HL-60 (cell line): ENCODE measurements around the gene AQP2.

Experiments used
- DNase-seq, 2 experiments: peaks; one replicate each; pipeline ENCODE4 v3.0.0-alpha.2; 2010 to 2020; ENCODE audit warnings: low read depth in 1 of 2, low spot score in 1 of 2
- H3K27ac ChIP-seq: fragments of 250-450 bp; sonication (Bioruptor Pico); replicated peaks from 2 replicates; pipeline ENCODE4 v1.5.1; 2020; ENCODE audit warnings: mild to moderate bottlenecking, moderate library complexity
- H3K27me3 ChIP-seq: fragments of 250-450 bp; sonication (Bioruptor Pico); 2 replicates; pipeline ENCODE4 v1.5.1; 2021; ENCODE audit warnings: mild to moderate bottlenecking, moderate library complexity; ENCODE audit not compliant: insufficient read depth, poor library complexity, severe bottlenecking
- H3K4me3 ChIP-seq: replicated peaks from 2 replicates; pipeline ENCODE4 v1.5.1; 2011; ENCODE audit warnings: mild to moderate bottlenecking, control low read depth, low read length; ENCODE audit not compliant: insufficient read depth
- CTCF ChIP-seq: IDR thresholded peaks from one replicate; pipeline ENCODE4 v1.5.1; 2011; ENCODE audit warnings: low read length, control low read depth, inconsistent platforms; ENCODE audit not compliant: insufficient read depth
- GABPA ChIP-seq: IDR thresholded peaks from 2 replicates; pipeline ENCODE4 v1.6.1; 2012; ENCODE audit warnings: low read depth
- POLR2AphosphoS5 ChIP-seq: IDR thresholded peaks from 2 replicates; pipeline ENCODE4 v1.6.1; 2012; ENCODE audit warnings: low read depth
- REST ChIP-seq: IDR thresholded peaks from 2 replicates; pipeline ENCODE4 v1.6.1; 2012; ENCODE audit warnings: low read depth; ENCODE audit not compliant: insufficient replicate concordance
- SPI1 ChIP-seq: IDR thresholded peaks from 2 replicates; pipeline ENCODE4 v1.6.1; 2012; ENCODE audit warnings: low read depth, mild to moderate bottlenecking, borderline replicate concordance

AQP2 gene

DNA sequence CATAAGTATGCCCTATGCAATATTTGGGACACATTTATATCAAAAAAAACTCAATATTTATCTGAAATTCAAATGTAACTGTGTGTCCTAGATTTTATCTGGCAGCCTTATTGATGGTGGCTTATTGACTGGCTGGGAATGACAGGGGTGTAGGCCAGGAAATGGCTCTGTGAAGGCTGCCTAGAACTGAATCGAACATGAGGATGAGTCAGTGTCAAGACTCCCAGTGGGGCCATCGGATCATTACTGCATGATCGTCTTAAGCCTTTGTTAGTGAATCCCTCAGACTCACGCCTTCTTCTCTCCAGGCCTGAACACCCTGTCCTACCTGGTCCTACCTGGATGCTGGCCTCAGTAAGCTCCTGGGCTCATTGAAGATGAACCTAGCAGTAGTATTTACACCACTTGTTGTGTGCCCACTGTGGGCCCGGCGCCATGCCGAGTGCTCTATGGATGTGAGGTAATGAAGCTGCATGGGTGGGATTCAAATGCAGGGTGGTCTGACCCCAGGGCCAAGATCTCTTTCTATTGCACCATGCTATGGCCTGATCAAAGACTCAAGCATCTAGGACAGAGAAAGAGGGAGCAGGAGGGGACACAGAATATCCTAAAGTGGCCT is 25.8 kb upstream of the AQP2 start:
- TF ChIP-seq CTCF (no peak), POLR2AphosphoS5 (no peak)
- Histone ChIP-seq H3K4me3 (no peak overlapping the region), H3K27me3 (no peaks in the 10 kb centered on the region), H3K27ac (no peak overlapping the region)
- no peak for DNase-seq

DNA sequence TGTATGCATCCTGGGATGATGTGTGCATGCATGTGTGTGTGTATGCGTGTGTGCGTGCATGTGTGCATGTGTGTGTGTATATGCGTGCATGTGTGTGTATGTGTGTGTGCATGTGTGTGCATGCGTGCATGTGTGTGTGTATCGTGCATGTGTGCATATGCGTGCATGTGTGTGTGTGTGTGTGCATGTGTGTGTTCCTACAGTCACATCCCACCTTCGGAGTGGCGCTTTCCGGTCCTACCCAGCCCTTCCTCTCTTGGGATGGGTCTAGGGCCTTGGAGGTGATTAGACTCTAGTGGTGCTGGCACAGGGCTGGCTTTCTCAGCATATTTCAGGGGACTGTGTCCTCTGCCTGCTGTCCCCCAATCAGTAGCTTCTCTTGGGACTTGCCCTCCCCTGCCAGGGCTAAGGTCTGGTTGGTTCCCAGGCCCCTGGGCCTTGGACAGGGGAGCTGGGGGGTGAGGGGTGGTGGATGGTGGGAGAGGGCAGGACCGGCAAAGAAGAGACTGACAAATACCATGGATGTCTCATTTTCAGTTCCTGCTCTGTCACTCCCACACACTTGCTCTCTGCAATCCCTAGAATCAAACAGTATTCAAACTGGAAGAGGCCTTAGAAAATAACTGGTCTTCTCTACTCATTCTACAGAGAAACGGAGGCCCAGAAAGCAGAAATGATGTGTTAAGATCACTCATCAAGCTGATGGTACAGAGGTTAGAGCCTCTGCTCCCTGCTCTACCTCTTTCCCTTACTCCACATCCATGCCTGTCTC is 24.9 kb upstream of the AQP2 start:
- Histone ChIP-seq H3K27me3 (no peaks in the 10 kb centered on the region), H3K27ac (no peak overlapping the region), H3K4me3 (no peak overlapping the region)
- no peak for DNase-seq
- TF ChIP-seq GABPA (no peak), REST (no peak), CTCF (no peak), SPI1 (no peak), POLR2AphosphoS5 (no peak)

GRCh38 chr12:49928471-49928870 is 22.1 kb upstream of the AQP2 start:
- no peak for DNase-seq
- H3K27me3 ChIP-seq: no peaks in the 10 kb centered on the region
- no peak overlapping the region for H3K4me3 ChIP-seq
- H3K27ac ChIP-seq: no peak overlapping the region
- TF ChIP-seq REST (no peak), SPI1 (no peak), CTCF (no peak), POLR2AphosphoS5 (no peak), GABPA (no peak)

DNA sequence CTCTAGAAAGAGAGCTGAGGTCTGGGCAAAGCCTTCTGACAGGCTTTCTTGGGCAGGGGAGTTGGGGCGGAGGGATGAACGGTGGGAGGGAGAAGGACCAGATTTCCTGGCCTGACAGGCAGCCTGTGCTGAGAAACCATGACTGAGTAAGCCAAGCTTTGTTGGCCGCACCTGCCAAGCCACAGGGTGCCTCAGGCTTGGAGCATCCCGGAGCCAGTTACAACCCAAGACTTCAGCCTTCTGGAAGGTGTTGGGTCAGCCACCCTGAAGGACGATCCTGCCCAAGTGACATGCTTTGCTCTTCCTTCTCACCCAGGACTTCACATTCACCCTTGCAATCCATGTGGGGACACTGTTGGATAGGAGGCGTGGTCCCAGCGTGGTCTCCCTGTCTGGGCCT is 21.0 kb upstream of the AQP2 start:
- no peak for DNase-seq
- H3K4me3 ChIP-seq: no peak overlapping the region
- TF ChIP-seq REST (no peak), CTCF (no peak), SPI1 (no peak), GABPA (no peak)
- no peaks in the 10 kb centered on the region for H3K27me3 ChIP-seq
- H3K27ac ChIP-seq: no peak overlapping the region
